NT2/D1 (cell line): ENCODE data around the gene GJB4.

ENCODE experiments used
- YY1 ChIP-seq: IDR thresholded peaks from 2 replicates; pipeline ENCODE4 v1.6.1; 2011; ENCODE audit not compliant: insufficient read length, insufficient read depth
- ZNF274 ChIP-seq: IDR thresholded peaks from 2 replicates; pipeline ENCODE4 v1.6.1; 2011; ENCODE audit warnings: mild to moderate bottlenecking, low read depth, low read length

GRCh38 chr1:34730485-34730884, 29.1 kb upstream of the GJB4 start:
- TF ChIP-seq YY1, result no peak
- no peak for TF ChIP-seq ZNF274
